Activated naive CD4-positive, alpha-beta T cell treated with anti-CD3 and anti-CD28 coated beads, Interleukin-2, amount 50 U/mL, for 16 hours (primary cell): ENCODE measurements around the gene MRPS16.
A peak's percentile ranks its signal among the peaks of the same experiment; 100 is the strongest.
"Not testable (repeated sequence)": the region's sequence is repeated elsewhere in the genome, so short reads cannot be mapped to it uniquely, and the experiment has no call there.

ENCODE experiments used
- DNase-seq: peaks from one replicate; pipeline ENCODE4 v3.0.0-alpha.2; 2020

The MRPS16 gene

DNA sequence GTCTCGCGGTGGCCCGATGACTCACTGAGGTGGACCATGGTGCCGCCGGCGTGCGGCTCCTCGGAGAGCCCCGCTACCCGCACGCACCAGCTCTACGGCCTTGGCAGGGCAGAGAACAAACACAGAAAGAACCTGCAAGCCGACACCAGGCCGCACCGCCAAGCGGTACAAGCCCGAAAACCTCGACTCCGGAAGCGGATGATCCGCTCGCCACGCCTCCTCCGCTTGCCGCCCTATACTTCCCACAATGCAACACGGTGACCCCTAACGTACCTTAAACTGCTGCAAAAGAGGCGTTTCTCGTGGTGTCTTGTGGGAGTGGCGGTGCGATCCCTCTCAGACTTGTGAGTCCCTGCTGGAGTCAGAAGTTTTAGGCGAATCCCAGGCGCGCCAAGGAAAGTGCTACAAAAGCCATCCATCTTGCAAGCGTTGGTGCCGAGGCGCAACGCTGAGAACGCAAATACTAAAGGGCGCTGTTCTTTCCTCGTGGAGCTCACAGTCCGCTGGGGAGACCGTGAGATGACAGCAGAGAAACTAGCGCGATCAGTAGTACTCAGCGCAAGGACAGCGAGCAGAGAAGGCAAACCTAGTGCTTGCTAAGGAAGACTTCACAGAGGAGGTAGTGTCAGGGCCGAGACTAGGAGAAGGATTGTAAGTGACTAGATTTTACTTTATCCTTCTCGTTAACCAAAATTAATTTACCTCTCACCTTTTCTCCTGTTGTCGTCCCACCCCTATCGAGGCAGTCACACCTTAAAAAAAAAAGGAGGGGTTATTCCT, at the start of gene MRPS16:
TSS of gene MRPS16 (minus strand) at position 200 of the 780 bp plus-strand sequence. CDS start at position 38, 162 bp downstream.
- peak; percentile 92 for DNase-seq

DNA sequence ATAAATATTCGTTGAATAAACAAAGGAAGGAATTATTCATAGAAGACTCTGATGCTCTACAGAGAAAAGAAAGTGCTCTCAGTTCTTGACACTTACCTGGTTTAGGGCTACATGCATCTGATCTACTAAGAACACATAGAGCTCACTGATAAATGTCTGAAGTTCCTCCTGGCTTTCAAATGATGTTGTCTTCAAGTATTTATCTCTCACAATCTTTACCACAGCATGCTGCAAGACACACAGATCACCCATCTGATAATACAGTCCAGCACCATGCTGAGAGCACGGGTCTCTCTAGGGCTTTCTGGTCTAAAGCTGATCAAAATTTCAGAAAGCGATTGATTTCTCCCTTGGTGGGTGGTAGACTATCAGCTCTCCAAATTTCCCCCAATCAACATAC, 44.5 kb upstream of the MRPS16 start:
- no peak for DNase-seq

DNA sequence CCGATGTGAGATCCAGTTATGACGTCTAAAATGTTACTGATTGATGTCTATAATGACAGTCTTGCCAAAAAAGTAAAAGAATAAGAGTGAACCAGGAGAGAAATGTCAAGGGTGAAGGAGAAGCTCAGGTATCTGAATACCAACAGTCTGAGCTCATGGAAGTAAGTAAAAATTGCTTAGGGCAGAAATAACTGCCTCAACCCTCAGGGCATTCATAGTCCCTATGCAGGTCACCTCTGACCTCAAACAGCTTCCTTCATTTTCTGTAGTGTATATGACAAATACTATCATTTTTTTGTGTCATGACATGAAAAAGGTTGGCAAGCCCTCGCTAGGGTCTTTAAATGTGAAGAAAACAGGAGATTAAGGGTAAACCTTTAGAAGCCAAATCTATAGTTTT, 41.0 kb upstream of the MRPS16 start:
- DNase-seq, result no peak

DNA sequence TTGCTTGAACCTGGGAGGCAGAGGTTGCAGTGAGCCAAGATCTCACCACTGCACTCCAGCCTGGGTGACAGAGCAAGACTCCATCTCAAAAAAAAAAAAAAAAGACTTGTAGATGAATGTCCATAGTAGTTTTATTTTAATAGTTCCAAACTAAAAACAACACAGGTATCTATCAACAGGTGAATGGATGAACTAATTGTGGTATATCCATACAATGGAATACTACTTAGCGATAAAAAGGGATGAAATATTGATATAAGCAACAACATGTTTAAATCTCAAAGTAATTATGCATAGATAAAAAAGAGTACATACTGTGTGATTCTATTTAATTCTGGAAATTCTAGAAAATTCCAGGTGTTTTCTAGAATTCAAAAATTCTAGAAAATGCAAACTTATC, 37.5 kb upstream of the MRPS16 start:
- no peak for DNase-seq

DNA sequence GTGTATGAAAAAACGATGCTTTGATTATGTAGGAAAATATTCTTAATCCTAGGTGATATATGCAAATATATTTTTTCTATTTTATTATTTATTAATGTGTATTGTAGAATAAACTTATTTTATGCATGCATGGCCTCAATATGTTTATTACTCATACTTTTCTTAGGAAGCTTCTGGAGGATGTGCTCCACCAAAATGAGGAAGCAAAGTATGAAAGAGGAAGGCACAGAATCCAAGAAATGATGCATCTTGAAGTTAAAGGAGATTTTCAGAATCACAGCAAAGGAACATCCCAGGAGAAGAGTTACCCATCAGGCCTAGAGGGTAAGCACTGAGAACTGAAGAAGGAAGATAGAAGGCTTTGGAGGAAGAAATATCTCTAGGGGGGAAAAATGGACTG, 35.0 kb upstream of the MRPS16 start:
- no peak for DNase-seq

DNA sequence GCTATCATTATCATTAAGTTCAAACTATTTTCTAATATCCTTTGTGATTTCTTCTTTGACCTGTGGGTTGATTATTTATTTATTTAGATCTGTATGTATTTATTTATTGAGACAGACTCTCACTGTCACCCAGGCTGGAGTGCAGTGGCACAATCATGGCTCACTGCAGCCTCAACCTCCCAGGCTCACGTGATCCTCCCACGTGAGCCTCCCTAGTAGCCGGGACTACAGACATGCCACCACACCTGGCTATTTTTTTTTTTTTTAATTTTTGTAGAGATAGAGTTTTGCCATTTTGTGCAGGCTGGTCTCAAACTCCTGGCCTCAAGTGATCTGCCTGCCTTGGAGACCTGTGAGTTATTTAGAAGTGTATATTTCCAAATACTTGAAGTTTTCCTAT, 28.7 kb upstream of the MRPS16 start:
- DNase-seq, result no peak

DNA sequence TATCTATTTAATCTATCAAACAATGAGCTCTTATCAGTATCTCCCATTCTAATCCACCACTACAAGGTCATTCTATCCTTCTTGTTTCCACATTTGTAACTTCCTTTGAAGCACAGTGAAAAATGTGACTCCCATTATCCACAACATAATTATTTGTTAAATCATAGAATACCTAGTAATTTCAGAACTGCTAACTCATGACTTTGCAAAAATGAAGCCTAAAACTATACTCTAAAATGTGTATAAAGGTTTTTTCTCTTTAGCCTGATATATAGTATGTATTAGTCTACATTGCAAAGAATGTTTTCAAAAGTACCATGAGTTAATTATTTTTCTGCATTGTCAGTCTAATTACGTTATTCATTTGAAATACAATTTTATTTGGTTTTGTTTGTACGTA, 12.0 kb upstream of the MRPS16 start:
- no peak for DNase-seq

DNA sequence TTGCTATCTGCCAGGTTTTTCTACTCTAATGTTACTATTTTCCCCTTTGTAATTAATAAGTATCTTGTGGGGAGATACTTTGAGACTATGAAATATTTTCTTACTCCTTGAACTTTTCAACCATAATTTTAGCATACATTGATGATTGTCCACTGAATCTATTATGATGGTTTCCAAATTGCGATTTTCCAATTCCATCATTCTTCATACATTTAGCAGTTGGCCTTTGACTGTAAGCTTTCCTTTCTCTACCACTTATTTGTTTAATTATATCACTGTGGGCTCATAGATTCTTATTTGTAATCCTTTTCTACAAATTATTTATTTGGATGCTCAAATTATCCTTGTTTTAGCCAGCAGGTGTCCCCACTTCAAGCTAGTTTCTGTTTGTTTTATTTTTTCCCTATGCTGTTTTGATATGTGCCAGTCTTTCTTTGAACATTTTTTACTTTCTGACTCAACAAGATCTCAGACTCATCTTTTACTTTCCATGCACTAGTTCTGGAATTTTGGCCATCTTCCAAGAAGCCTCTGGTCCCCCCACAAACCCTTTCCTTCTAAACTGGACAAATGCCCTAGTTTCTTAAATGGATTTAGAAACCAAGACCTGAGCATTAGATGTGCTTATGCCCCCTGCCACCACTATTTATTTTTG, 11.4 kb upstream of the MRPS16 start:
- DNase-seq, result no peak

DNA sequence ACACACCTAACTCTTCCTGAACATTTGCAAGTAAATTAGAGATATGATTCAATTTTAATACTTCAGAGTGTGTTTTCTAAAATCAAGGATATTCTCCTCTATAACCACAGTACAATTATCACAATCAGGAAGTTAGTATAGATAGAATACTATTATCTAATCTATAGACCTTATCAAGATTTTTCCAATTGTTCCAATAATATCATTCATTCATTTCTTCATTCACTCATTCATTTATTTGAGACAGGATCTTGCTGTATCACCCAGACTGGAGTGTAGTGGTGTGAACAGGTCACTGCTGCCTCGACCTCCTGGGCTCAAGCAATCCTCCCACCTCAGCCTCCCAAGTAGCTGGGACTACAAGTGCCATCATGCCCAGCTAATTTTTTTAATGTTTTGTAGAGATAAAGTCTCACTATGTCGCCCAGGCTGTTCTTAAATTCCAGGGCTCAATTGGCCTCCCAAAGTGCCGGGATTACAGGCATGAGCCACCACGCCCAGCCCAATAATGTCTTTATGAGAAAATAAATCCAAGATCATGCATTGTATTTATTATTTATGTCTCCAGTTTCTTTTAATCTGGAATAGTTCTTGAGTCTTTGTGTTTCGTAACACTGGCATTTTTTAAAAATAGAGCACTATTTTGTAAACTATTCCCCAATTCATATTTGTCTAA, 10.6 kb upstream of the MRPS16 start:
- no peak for DNase-seq

DNA sequence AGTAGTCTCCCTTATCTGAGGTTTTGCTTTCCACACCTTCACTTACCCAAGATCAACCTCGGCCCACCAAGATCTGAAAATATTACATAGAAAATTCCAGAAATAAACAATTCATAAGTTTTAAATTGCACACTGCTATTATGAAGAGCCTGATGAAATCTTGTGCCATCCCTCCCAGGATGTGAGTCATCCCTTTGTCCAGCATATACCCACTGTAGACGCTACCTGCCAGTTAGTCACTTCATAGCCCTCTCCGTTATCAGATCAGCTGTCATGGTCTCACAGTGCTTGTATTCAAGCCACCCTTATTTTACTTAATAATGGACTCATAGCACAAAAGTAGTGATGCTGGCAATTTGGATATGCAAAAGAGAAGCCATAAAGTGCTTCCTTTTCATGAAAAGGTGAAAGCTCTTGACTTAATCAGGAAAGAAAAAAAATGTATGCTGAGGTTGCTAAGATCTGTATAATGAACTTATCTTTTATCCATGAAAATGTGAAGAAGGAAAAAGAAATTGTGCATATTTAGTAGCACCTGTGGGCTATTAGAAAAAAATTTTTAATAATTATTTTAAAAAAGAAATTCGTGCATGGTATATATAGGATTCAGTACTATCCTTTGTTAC, 9.8 kb upstream of the MRPS16 start:
- DNase-seq, result no peak

DNA sequence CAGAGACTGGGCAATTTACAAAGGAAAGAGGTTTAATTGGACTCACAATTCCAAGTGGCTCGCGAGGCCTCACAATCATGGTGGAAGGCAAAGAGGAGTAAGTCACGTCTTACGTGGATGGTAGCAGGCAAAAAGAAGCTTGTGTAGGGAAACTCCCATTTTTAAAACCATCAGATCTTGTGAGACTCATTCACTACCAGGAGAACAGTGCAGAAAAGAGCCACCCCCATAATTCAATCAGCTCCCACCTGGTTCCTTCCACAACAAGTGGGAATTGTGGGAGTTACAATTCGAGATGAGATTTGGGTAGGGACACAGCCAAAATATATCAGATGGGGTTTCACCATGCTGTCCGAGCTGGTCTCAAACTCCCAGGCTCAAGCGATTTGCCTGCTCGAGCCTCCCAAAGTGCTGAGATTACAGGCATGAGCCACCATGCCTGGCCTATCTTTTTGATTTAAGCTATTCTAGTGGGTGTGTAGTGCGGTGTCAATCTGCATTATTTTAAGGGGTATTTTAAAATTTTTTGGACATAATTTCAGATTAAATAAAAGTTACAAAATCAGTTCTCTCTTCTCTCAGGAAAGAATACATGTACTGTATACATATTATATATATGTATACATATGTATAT, 9.0 kb upstream of the MRPS16 start:
- DNase-seq, result no peak

DNA sequence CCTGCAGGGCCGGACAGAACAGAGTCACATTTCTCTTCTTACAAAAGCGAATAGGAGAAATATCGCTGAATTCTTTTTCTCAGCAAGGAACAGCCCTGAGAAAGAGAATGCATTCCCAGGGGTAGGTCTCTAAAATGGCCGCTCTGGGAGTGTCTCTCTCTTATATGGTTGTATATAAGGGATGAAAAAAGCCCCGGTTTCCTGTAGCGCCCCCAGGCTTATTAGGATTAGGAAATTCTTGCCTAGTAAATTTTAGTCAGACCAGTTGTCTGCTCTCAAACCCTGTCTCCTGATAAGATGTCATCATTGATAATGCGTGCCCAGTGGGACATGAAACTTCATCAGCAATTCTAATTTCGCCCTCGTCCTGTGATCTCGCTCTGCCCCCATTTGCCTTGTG, 6.2 kb upstream of the MRPS16 start:
- DNase-seq, result not testable (repeated sequence)

DNA sequence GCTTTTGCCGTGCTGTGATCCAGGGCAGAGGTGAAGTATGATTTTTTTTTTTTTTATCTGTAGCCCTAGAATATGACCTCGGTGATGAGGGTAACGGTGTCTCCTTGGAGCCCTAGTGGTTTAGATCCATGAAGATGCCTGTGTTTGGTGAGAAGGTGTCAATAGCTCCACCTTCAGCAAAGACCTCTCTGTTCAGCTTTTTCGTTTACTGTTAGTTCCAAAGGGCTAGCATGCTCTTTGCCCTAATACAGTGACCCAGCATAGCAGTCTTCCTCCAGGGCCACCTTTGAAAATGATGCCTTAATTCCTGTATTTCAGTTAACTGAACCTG, 746 bp upstream of the MRPS16 start:
- no peak for DNase-seq

DNA sequence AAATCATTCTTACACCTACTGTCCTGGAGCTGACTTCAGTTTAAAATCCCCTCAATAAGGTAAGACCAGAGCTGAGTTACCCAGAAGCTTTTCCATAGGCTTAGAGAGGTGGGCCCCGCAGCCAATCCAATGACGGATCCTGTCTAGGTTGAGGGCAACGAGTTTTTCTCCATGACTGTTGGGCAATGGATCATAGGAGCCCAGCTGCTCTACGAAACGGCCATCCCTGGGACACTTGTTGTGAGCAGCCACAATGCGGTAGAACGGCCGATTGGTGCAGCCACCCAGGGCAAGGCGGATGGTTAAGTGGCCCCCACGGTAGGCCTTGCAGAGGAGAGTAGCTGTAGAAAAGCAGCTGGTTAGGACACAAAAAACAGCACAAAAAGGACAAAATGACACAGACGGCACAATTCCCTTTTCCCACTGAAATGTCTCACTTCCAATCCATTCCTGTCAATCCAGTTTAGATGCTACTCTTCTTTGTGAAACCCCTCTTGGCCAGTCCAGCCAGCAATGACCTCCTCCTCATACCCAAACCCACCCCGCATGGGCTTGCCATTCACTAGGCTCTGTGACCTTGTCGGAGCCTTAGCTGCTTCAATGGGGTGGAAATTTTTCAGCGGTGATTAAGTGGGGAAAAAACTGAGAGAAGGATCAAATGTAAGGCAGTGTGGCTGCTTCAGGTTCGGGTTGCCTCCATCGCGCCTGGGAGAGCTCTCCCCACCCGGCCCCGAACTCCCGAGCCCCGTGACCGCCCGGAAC, 580 bp downstream of the MRPS16 start:
- no peak for DNase-seq

DNA sequence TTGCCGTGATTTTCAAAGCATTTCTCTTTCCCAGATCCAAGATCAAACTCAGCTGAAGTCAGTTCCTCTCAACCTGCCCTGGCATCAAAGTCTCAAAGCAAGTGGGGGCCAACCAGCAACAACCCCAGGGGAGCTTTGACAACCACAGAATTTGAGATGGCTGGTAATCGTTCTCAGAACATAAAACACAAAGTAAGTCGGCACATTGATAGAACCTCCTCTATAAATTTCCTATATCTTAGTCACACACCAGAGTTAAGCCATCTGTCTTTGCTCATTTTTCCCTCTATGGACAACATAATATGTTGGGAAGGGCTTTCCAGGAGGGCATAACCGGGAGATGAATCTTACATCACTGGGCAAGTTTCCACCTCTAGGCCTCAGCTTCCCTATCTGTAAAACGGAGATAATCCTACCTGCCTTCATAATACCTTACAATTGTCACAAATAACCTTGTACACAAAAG, 4.2 kb downstream of the MRPS16 start:
- DNase-seq, result no peak

DNA sequence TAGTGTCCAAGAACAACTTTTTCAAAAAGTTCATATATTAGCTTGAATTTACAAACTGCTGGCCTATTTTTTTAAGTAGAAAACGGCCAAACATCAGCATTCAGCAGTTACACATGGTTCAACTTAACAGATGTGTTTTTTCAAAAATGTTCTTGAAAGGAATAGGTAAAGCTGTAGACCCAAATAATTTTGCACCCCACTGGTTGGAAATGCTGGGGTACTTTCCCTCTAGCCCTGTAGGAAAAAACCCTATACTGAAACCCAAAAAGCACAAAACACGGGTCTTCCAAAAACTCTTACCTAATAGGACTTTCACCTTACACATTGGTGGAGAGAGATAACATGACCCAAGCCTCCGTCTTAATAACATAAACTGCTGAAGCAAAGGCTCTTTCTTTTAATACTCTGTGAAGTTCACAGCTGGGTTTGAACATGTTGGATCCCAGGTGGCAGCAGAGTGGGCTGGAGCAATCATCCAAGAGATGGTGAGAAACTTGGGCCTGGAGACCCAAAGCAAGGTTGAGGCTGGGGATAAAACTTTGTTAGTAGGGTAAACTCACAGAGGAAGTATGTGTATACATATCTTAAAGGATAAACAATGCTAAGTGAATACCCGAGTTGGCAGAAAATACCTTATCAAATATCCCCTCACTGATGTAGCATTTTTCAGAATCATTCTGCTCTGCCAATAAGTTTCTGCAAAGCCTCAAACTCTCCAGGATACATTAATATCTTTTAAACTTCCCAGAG, 4.8 kb downstream of the MRPS16 start:
- DNase-seq, result no peak

DNA sequence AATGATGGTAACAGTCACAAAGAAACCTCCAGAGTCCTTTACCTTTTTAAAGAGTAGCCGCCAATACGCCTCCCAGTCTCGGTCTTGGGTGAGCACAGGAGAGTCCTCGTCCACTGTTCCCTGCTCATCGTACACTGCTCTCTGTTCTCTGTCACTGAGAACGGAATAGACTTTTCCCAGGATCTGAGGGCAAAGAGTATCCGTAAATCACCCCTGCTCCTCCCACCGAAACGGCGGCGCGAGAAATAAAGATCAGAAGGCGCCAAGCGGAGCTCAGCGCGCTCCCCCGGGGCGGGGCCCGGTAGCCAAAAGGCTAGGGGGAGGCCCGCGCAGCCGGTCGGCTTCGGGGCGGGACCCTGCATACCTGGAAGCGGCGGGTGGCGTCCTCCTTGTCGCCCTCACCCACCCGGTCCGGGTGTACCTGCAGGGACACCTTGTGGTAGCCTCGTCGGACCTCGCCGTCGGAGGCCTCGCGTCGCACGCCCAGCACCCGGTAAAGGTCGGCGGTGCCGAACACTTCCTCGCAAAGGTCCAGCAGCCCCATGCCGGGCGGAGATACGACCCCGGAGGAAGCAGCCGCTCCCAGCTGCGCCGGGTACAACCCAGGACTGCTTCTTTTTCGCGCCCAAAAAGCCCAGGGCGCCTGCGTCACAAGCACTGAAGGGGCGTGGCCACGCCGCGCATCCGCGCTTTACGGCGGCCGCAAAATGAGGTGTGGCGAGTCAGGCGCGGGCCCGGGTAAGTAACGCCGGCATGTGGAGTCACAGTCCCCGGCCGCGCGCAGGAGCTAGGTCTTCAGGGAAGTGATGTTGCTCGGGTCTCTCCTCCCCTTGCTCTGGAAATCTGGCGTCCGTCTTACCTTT, 5.6 kb downstream of the MRPS16 start, which contains the start of gene DNAJC9:
TSS of gene DNAJC9 (minus strand) at position 610 of the 863 bp plus-strand sequence. CDS start at position 544, 66 bp downstream.
- peak; percentile 96 for DNase-seq

DNA sequence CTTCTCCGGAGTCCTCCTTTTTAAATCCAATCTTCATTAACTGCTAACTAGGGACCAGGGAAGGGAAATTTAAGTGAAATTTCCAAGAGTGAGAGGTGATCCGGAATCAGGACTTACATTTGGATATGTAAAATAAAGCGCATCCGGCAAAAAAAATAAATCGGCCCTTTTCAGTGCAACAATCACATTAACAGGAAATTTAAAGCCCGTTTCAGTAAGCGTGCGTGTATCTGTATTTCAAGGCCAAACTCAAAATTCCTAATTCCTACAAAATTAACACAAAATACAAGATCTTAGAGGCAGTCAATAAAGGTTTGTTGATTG, 6.2 kb downstream of the MRPS16 start:
- no peak for DNase-seq

DNA sequence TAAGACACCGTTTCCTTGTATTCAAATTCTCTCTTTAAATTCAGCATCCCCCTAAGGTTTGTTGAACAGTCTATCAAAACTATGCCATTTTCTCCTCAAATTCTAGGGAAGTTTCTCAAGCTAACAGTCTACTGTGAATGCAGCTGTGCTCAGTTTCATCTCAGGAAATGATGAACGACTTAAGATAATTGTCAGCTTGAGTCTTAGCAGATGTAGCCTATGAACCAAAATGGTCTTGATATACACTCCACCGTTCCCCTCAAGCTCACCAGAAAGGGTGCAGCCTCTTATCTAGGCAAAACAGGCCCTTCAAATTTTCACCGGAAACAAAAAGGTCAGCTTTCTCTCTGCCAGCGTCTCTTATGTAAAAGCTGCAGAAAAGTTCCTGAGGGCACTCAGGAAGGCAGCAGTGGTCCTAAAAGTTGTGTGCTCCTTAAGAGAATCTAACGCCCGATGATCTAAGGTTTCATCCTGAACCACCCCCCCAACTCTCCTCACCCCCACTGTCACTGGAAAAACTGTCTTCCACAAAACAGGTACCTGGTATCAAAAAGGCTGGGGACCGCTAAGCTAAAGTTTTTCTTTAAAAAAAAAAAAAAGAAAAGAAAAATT, 7.5 kb downstream of the MRPS16 start:
- DNase-seq, result no peak

DNA sequence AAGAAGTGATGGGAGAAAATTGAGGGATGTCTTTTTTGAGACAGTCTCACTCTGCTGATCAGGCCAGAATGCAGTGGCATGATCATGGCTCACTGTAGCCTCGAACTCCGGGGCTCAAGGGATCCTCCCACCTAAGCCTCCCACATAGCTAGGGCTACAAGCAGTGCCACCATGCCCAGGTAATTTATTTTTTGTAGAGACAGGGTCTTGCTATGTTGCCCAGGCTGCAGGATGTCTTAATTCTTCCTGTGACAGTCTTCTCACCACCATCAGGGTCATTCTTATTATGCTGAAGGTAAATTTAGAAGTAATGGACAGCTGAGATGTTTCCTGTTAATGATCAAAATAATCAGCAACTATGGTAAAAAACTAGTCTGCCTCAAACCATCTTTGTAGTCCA, 12.5 kb downstream of the MRPS16 start:
- no peak for DNase-seq
